ENCODE results near the gene AK1.

DNA sequence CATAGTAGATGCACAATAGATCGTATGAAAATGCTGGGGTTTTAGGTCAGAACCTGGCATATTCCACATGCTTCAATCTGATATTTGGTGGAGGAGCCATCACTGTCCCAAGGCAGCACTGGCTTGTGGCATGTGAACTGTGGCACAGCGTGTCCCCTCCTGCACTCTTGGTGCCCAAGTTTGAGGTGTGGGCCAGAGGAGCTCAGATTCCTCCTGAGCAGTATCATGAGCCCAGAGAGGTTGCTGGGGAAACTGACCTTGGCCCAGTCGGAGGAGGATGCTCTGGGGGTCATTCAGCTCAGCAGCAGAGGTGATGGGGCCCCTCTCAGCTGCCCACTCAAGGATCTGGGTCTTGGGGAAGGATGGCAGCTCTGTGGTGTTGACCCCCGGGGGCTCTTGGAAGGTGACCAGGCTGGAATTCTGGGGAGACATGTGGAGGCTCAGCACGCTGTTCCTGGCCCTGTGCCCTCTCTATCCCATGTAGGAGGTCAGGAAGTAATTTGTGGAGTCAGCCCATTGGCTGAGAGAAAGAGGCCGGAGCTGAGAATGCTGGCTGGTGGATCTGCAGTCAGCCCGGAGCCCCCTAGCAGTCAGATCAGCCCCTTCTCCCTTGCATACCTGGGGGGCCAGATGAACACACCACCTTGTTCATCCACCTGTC lies 51.1 kb downstream of the AK1 start:
- no peak for TF ChIP-seq CTCF (IDR thresholded peaks at IDR 0.05; ENCODE audit: extremely low read depth in 1 of 2, insufficient read depth in 1 of 2, low read depth in 1 of 2, low read length in 2 of 2)
- TF ChIP-seq EZH2 (IDR thresholded peaks at IDR 0.05; ENCODE audit: borderline replicate concordance, low read depth, low read length, severe bottlenecking), result no peak

Data from endothelial cell of umbilical vein (primary cell).